Cardiac muscle cell (in vitro differentiated cells and primary cell): Measurements from ENCODE around the gene OBSCN. TPM values are rescaled to one million over a fixed set of nuclear protein-coding genes. Genes with fewer than 3 reads are reported as not detected.
A peak's percentile ranks its signal among the peaks of the same experiment; 100 is the strongest.

Source experiments
- DNase-seq, 2 donors: peaks; one replicate each; pipeline versions ENCODE4 v3.0.0 to v3.0.0-alpha.2; 2010 to 2017; ENCODE audit warnings: low read depth in 1 of 2, low spot score in 1 of 2
- H3K27ac ChIP-seq: fragments of 200-600 bp; sonication (generic); 2 replicates; pipeline ENCODE4 v1.5.1; 2016
- H3K27me3 ChIP-seq: fragments of 200-600 bp; sonication (generic); 2 replicates; pipeline ENCODE4 v1.6.0; 2016; ENCODE audit warnings: control low read depth
- H3K36me3 ChIP-seq: fragments of 200-600 bp; sonication (generic); 2 replicates; pipeline ENCODE4 v1.5.1; 2016; ENCODE audit warnings: control low read depth
- H3K4me1 ChIP-seq: fragments of 200-600 bp; sonication (generic); 2 replicates; pipeline ENCODE4 v1.8.1; 2017; ENCODE audit warnings: low read depth, mild to moderate bottlenecking, mixed run types
- H3K4me3 ChIP-seq: fragments of 200-600 bp; sonication (generic); 2 replicates; pipeline ENCODE4 v1.5.1; 2016; ENCODE audit warnings: mild to moderate bottlenecking
- H3K9me3 ChIP-seq: fragments of 200-600 bp; sonication (generic); 2 replicates; pipeline ENCODE4 v1.5.1; 2017; ENCODE audit warnings: low read depth, mild to moderate bottlenecking, control low read depth
- CTCF ChIP-seq: IDR thresholded peaks from 2 replicates; pipeline ENCODE4 v1.5.1; 2012; ENCODE audit warnings: low read depth, mild to moderate bottlenecking, low read length
- polyA plus RNA-seq: library from polyadenylated mRNA; unstranded; fragments of >200 nt; fragmentation: Nextera tagmentation; extraction: Ambion mirVana; gene quantifications from 2 replicates; pipeline ENCODE4 v1.2.1, GENCODE V29; 2016
- total RNA-seq: library from RNA; depleted of rRNA; stranded (reverse); fragments of >200 nt; gene quantifications from 2 replicates; pipeline ENCODE4 v1.2.3, GENCODE V29; 2016

OBSCN gene
- total and polyA plus RNA-seq, 2 experiments from 2014 or later: 87.1 to 390 TPM

GRCh38 chr1:228407106-228408040, 199.5 kb downstream of the OBSCN start:
- no peaks in the 10 kb centered on the region for H3K36me3 ChIP-seq
- TF ChIP-seq CTCF: no peak
- H3K27me3 ChIP-seq: no peaks in the 10 kb centered on the region
- peaks cover 15% of the 10 kb centered on the region for H3K4me1 ChIP-seq
- no peak for DNase-seq
- peak overlapping the region; percentile 95 for H3K4me3 ChIP-seq
- H3K27ac ChIP-seq: peak overlapping the region; percentile 86
- H3K9me3 ChIP-seq: no peaks in the 10 kb centered on the region

GRCh38 chr1:228408041-228408868, 200.4 kb downstream of the OBSCN start:
- Histone ChIP-seq H3K4me1 (peaks cover 15% of the 10 kb centered on the region), H3K36me3 (no peaks in the 10 kb centered on the region), H3K27ac (peak overlapping the region; percentile 86), H3K9me3 (no peaks in the 10 kb centered on the region), H3K4me3 (no peak overlapping the region), H3K27me3 (no peaks in the 10 kb centered on the region)
- TF ChIP-seq CTCF: no peak
- no peak for DNase-seq

GRCh38 chr1:228408869-228409805, 201.3 kb downstream of the OBSCN start:
- H3K36me3 ChIP-seq: no peaks in the 10 kb centered on the region
- TF ChIP-seq CTCF: no peak
- no peak overlapping the region for H3K27ac ChIP-seq
- peaks cover 15% of the 10 kb centered on the region for H3K4me1 ChIP-seq
- no peaks in the 10 kb centered on the region for H3K27me3 ChIP-seq
- H3K9me3 ChIP-seq: no peaks in the 10 kb centered on the region
- DNase-seq: no peak
- no peak overlapping the region for H3K4me3 ChIP-seq

- Histone ChIP-seq H3K4me1 (peaks cover 10% of the 10 kb centered on the region), H3K36me3 (no peaks in the 10 kb centered on the region), H3K27ac (no peak overlapping the region), H3K9me3 (no peaks in the 10 kb centered on the region), H3K4me3 (no peak overlapping the region), H3K27me3 (no peaks in the 10 kb centered on the region)
- DNase-seq: peak in 1 of 2 donors; percentile 65
- no peak for TF ChIP-seq CTCF
These were observed 202.2 kb downstream of the OBSCN start for GRCh38 chr1:228410015-228410414.

- DNase-seq: no peak
- no peaks in the 10 kb centered on the region for H3K27me3 ChIP-seq
- no peak for TF ChIP-seq CTCF
- no peak overlapping the region for H3K4me3 ChIP-seq
- H3K36me3 ChIP-seq: no peaks in the 10 kb centered on the region
- H3K9me3 ChIP-seq: no peaks in the 10 kb centered on the region
- no peak overlapping the region for H3K27ac ChIP-seq
- peaks cover 7% of the 10 kb centered on the region for H3K4me1 ChIP-seq
These were observed 202.8 kb downstream of the OBSCN start for GRCh38 chr1:228410671-228411070.
